Measurements from ENCODE around the gene CRHR2.

DNA sequence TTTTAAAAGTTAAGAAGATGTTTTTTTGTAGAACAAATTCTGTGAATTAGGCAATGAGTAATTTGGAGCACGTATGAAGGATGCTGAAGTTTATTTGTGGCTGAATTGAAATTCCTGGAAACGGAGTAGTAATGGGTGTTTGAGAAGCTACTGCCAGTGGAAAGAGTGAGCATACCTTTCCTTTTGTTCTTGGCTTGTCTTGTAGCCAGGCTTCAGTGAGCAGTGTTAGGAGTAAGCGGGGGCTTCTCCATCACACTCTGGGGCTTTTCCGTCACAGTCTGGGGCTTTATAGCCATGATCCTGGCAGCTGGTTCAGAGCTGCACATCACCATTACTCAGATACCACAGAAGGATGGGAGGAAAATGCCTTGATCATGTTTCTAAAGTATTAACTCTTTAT lies 55.2 kb downstream of the CRHR2 start:
- TF ChIP-seq POLR2AphosphoS5 (IDR thresholded peaks at IDR 0.05; ENCODE audit: low read depth) (no peak), GABPA (IDR thresholded peaks at IDR 0.05; ENCODE audit: low read depth) (no peak), SPI1 (IDR thresholded peaks at IDR 0.05; ENCODE audit: borderline replicate concordance, low read depth) (no peak)
- TF ChIP-seq, protein P1, sequence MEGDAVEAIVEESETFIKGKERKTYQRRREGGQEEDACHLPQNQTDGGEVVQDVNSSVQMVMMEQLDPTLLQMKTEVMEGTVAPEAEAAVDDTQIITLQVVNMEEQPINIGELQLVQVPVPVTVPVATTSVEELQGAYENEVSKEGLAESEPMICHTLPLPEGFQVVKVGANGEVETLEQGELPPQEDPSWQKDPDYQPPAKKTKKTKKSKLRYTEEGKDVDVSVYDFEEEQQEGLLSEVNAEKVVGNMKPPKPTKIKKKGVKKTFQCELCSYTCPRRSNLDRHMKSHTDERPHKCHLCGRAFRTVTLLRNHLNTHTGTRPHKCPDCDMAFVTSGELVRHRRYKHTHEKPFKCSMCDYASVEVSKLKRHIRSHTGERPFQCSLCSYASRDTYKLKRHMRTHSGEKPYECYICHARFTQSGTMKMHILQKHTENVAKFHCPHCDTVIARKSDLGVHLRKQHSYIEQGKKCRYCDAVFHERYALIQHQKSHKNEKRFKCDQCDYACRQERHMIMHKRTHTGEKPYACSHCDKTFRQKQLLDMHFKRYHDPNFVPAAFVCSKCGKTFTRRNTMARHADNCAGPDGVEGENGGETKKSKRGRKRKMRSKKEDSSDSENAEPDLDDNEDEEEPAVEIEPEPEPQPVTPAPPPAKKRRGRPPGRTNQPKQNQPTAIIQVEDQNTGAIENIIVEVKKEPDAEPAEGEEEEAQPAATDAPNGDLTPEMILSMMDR (IDR thresholded peaks at IDR 0.05; ENCODE audit: insufficient read depth, low read length): no peak
- TF ChIP-seq, protein P2, sequence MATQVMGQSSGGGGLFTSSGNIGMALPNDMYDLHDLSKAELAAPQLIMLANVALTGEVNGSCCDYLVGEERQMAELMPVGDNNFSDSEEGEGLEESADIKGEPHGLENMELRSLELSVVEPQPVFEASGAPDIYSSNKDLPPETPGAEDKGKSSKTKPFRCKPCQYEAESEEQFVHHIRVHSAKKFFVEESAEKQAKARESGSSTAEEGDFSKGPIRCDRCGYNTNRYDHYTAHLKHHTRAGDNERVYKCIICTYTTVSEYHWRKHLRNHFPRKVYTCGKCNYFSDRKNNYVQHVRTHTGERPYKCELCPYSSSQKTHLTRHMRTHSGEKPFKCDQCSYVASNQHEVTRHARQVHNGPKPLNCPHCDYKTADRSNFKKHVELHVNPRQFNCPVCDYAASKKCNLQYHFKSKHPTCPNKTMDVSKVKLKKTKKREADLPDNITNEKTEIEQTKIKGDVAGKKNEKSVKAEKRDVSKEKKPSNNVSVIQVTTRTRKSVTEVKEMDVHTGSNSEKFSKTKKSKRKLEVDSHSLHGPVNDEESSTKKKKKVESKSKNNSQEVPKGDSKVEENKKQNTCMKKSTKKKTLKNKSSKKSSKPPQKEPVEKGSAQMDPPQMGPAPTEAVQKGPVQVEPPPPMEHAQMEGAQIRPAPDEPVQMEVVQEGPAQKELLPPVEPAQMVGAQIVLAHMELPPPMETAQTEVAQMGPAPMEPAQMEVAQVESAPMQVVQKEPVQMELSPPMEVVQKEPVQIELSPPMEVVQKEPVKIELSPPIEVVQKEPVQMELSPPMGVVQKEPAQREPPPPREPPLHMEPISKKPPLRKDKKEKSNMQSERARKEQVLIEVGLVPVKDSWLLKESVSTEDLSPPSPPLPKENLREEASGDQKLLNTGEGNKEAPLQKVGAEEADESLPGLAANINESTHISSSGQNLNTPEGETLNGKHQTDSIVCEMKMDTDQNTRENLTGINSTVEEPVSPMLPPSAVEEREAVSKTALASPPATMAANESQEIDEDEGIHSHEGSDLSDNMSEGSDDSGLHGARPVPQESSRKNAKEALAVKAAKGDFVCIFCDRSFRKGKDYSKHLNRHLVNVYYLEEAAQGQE (IDR thresholded peaks at IDR 0.05; ENCODE audit: insufficient replicate concordance, low read depth): no peak

Measured in HL-60 (cell line).